Heart left ventricle (tissue), 13 donors: ENCODE results near the gene WDR7.
"Not testable (repeated sequence)": the region's sequence is repeated elsewhere in the genome, so short reads cannot be mapped to it uniquely, and the experiment has no call there.

Experiments
- CTCF ChIP-seq, 12 donors: fragments of 200-600 bp; sonication (generic) in 4 of 12; IDR thresholded peaks; one replicate each; pipeline versions ENCODE4 v1.5.0 to v1.8.0; 2018 to 2022; ENCODE audit warnings: antibody characterized with exemption in 12 of 12, mild to moderate bottlenecking in 5 of 12
- POLR2A ChIP-seq, 2 donors: fragments of 450-650 bp; IDR thresholded peaks; one replicate each; pipeline ENCODE4 v1.6.1; 2017; ENCODE audit warnings: antibody characterized with exemption in 2 of 2, mild to moderate bottlenecking in 2 of 2, moderate library complexity in 2 of 2
- donor health status: ischemic (EF 13 %, LVEDD 7.1; RV severe dilation, severe dysfunction).
- donor health status: DM: no; HTN: yes; CAD: no.
- donor health status: DM: no; HTN: no; CAD: no.
- donor health status: ischemic (EF 25% LVEDD 6.9; RV normal size, moderate dysfunction).
- donor health status: ischemic (EF 25% LVEDD 5.7; RV mildly dilated, moderate dysfunction).
- donor health status: ischemic (EF 35%, LVEDD 5.7; RV mildly dilated, moderate dysfunction).
- donor health status: nonischemic (EF 11% LVEDD 7.7; RV severe dilation, severe dysfunction).
- donor health status: DM: yes; HTN: yes; CAD: no.
- donor health status: PGD.
- donor health status: ischemic (EF 29% LVEDD 5.4; RV normal size, mild dysfunction).
- donor health status: nonischemic (EF 23%, LVEDD 6.1; RV moderate dilation, normal function).

- TF ChIP-seq POLR2A, CTCF (IDR thresholded peaks at IDR 0.05): not testable (repeated sequence)
Measured at GRCh38 chr18:56654280-56654679, 3.1 kb downstream of the WDR7 start.
